GM23248 (cell line): Measurements from ENCODE around the gene VPS26C. TPM values are rescaled to one million over a fixed set of nuclear protein-coding genes. Genes with fewer than 3 reads are reported as not detected.

ENCODE experiments used
- DNase-seq: peaks from one replicate; pipeline ENCODE4 v3.0.0-alpha.2; 2015
- H2AFZ ChIP-seq: fragments of 200-600 bp; sonication (generic); 2 replicates; pipeline ENCODE4 v1.6.1; 2016; ENCODE audit warnings: antibody characterized with exemption
- H3F3A ChIP-seq: fragments of 200-600 bp; sonication (generic); 2 replicates; pipeline ENCODE4 v1.6.1; 2016; ENCODE audit warnings: mild to moderate bottlenecking, antibody characterized with exemption, mixed run types; ENCODE audit not compliant: insufficient read depth
- H3K27ac ChIP-seq: fragments of 200-600 bp; sonication (generic); 2 replicates; pipeline ENCODE4 v1.5.1; 2016; ENCODE audit warnings: mild to moderate bottlenecking
- H3K27me3 ChIP-seq: fragments of 200-600 bp; sonication (generic); replicated peaks from 2 replicates; pipeline ENCODE4 v1.6.1; 2016; ENCODE audit warnings: mild to moderate bottlenecking; ENCODE audit not compliant: insufficient read depth
- H3K36me3 ChIP-seq: fragments of 200-600 bp; sonication (generic); 2 replicates; pipeline ENCODE4 v1.6.1; 2016; ENCODE audit warnings: low read depth, mild to moderate bottlenecking
- H3K4me1 ChIP-seq: fragments of 200-600 bp; sonication (generic); 2 replicates; pipeline ENCODE4 v1.6.1; 2016; ENCODE audit warnings: mild to moderate bottlenecking; ENCODE audit not compliant: insufficient read depth
- H3K4me2 ChIP-seq: fragments of 200-600 bp; sonication (generic); one replicate; pipeline ENCODE4 v1.6.1; 2016; ENCODE audit warnings: mild to moderate bottlenecking; ENCODE audit not compliant: unreplicated experiment
- H3K4me3 ChIP-seq: fragments of 200-600 bp; sonication (generic); 2 replicates; pipeline ENCODE4 v1.5.1; 2016; ENCODE audit warnings: mild to moderate bottlenecking
- H3K79me2 ChIP-seq: fragments of 200-600 bp; sonication (generic); 2 replicates; pipeline ENCODE4 v1.6.1; 2016; ENCODE audit warnings: mild to moderate bottlenecking; ENCODE audit not compliant: insufficient read depth
- H3K9ac ChIP-seq: fragments of 200-600 bp; sonication (generic); 2 replicates; pipeline ENCODE4 v1.6.1; 2016; ENCODE audit warnings: mild to moderate bottlenecking
- H3K9me2 ChIP-seq: fragments of 200-600 bp; sonication (generic); 2 replicates; pipeline ENCODE4 v1.6.1; 2016; ENCODE audit warnings: mixed run types, mild to moderate bottlenecking, moderate library complexity; ENCODE audit not compliant: insufficient read depth
- H3K9me3 ChIP-seq: fragments of 200-600 bp; sonication (generic); one replicate; pipeline ENCODE4 v1.6.1; 2017; ENCODE audit warnings: low read depth
- H4K20me1 ChIP-seq: fragments of 200-600 bp; sonication (generic); 2 replicates; pipeline ENCODE4 v1.6.0; 2016; ENCODE audit not compliant: insufficient read depth
- EZH2 ChIP-seq: fragments of 200-600 bp; sonication (generic); IDR thresholded peaks from 2 replicates; pipeline ENCODE4 v1.6.1; 2018; ENCODE audit warnings: antibody characterized with exemption, mild to moderate bottlenecking; ENCODE audit not compliant: insufficient read depth, poor library complexity, severe bottlenecking
- EZH2phosphoT487 ChIP-seq: fragments of 200-600 bp; sonication (generic); IDR thresholded peaks from 2 replicates; pipeline ENCODE4 v1.6.1; 2018; ENCODE audit warnings: antibody characterized with exemption, moderate library complexity, mild to moderate bottlenecking, low read depth; ENCODE audit not compliant: insufficient read depth
- WGBS, 2 experiments: methylation state at CpG; one replicate each; pipeline ENCODE4 v1.1.6; 2015 to 2017; ENCODE audit warnings: low lambda C conversion rate in 2 of 2, low coverage in 1 of 2; ENCODE audit errors: missing lambda C conversion rate in 2 of 2; 5-methylcytosine and 5-hydroxymethylcytosine counted together
- in situ Hi-C: fragments of 300-500 bp; cut with MboI; formaldehyde crosslinking; loops from 2 replicates; pipeline ENCODE4 v1.15.0; 2020
- polyA plus RNA-seq: library from polyadenylated mRNA; unstranded; fragments of >200 nt; fragmentation: Nextera tagmentation; extraction: Ambion mirVana; gene quantifications from 2 replicates; pipeline ENCODE4 v1.2.1, GENCODE V29; 2016
- total RNA-seq: library from RNA; depleted of rRNA; stranded (reverse); fragments of >200 nt; shearing (Covaris generic); gene quantifications from 2 replicates; pipeline ENCODE4 v1.2.3, GENCODE V29; 2014

VPS26C gene
- total and polyA plus RNA-seq, 2 experiments from 2014 or later = 42.3 to 55.0 TPM

GRCh38 chr21:37269481-37269880 is 2.3 kb upstream of the VPS26C start:
- Histone ChIP-seq H3K4me3 (no peak overlapping the region), H3K27ac (no peak overlapping the region), H3K36me3 (no peaks in the 10 kb centered on the region), H3K4me1 (peaks cover 15% of the 10 kb centered on the region), H3F3A (peaks cover 12% of the 10 kb centered on the region; the same call in 1 of the 2 replicates), H3K9ac (no peak overlapping the region), H3K9me2 (no peaks in the 10 kb centered on the region), H3K27me3 (no peaks in the 10 kb centered on the region), H4K20me1 (no peaks in the 10 kb centered on the region; the same call in 1 of the 2 replicates), H3K9me3 (no peaks in the 10 kb centered on the region), H3K79me2 (peaks cover 37% of the 10 kb centered on the region), H2AFZ (no peak overlapping the region), H3K4me2 (no peak overlapping the region)
- no peak for TF ChIP-seq EZH2phosphoT487
- in situ Hi-C loops = no loop called here
- WGBS, 2 experiments = 95% methylated on average over 11 of the region's 11 CpGs
- DNase-seq = no peak

- H3F3A ChIP-seq = peaks cover 23% of the 10 kb centered on the region; the same call in 1 of the 2 replicates
- H3K36me3 ChIP-seq = no peaks in the 10 kb centered on the region
- peaks cover 27% of the 10 kb centered on the region for H3K4me1 ChIP-seq
- H3K4me2 ChIP-seq = peak overlapping the region; percentile 90
- H2AFZ ChIP-seq = peak overlapping the region; percentile 67
- H3K9me3 ChIP-seq = no peaks in the 10 kb centered on the region
- TF ChIP-seq EZH2 (no peak), EZH2phosphoT487 (no peak)
- in situ Hi-C loops = no loop called here
- H4K20me1 ChIP-seq = no peaks in the 10 kb centered on the region; the same call in 1 of the 2 replicates
- H3K79me2 ChIP-seq = peaks cover 50% of the 10 kb centered on the region
- peak overlapping the region; percentile 93 for H3K9ac ChIP-seq
- 0 to 2% methylated on average over 7 of the region's 7 CpGs for WGBS, 2 experiments
- peak overlapping the region; percentile 97 for H3K27ac ChIP-seq
- DNase-seq = no peak
- no peaks in the 10 kb centered on the region for H3K27me3 ChIP-seq
- H3K9me2 ChIP-seq = no peaks in the 10 kb centered on the region
- peak overlapping the region; percentile 88 for H3K4me3 ChIP-seq
These were observed 1.0 kb upstream of the VPS26C start for GRCh38 chr21:37268186-37268503.

- TF ChIP-seq EZH2phosphoT487 (no peak), EZH2 (no peak)
- in situ Hi-C loops = no loop called here
- Histone ChIP-seq H3K4me3 (peak overlapping the region; percentile 88), H3K4me1 (peaks cover 27% of the 10 kb centered on the region), H2AFZ (peak overlapping the region; percentile 65), H3F3A (peaks cover 24% of the 10 kb centered on the region; the same call in 1 of the 2 replicates), H3K4me2 (peak overlapping the region; percentile 94), H3K27me3 (no peaks in the 10 kb centered on the region), H3K27ac (peak overlapping the region; percentile 97), H3K9ac (peak overlapping the region; percentile 93), H3K36me3 (no peaks in the 10 kb centered on the region), H4K20me1 (no peaks in the 10 kb centered on the region; the same call in 1 of the 2 replicates), H3K9me2 (no peaks in the 10 kb centered on the region), H3K9me3 (no peaks in the 10 kb centered on the region), H3K79me2 (peaks cover 65% of the 10 kb centered on the region)
- WGBS, 2 experiments = 2 to 3% methylated on average over 24 to 39 of the region's 39 CpGs
- DNase-seq = peak; percentile 69
These were observed 466 bp downstream of the VPS26C start for GRCh38 chr21:37266515-37267221.

- Histone ChIP-seq H3K4me3 (no peak overlapping the region), H3K9me2 (no peaks in the 10 kb centered on the region), H4K20me1 (no peaks in the 10 kb centered on the region; the same call in 1 of the 2 replicates), H3K27me3 (no peaks in the 10 kb centered on the region), H3K36me3 (no peaks in the 10 kb centered on the region), H3K27ac (peak overlapping the region; percentile 56), H3K4me1 (peaks cover 27% of the 10 kb centered on the region), H3K4me2 (peak overlapping the region; percentile 5), H3F3A (peaks cover 24% of the 10 kb centered on the region; the same call in 1 of the 2 replicates), H3K79me2 (peaks cover 83% of the 10 kb centered on the region), H3K9me3 (no peaks in the 10 kb centered on the region), H2AFZ (no peak overlapping the region), H3K9ac (no peak overlapping the region)
- DNase-seq = peak; percentile 23
- in situ Hi-C loops = no loop called here
- 79% methylated on average over 4 of the region's 4 CpGs for WGBS, 2 experiments
- TF ChIP-seq EZH2phosphoT487 = no peak
- TF ChIP-seq EZH2 = no peak
These were observed 2.3 kb downstream of the VPS26C start for GRCh38 chr21:37264808-37265207.
